ENCODE results near the gene SELPLG.
"Not testable (repeated sequence)": the region's sequence is repeated elsewhere in the genome, so short reads cannot be mapped to it uniquely, and the experiment has no call there.

Gene SELPLG

GRCh38 chr12:108663324-108664015 lies 29.8 kb upstream of the SELPLG start:
- no peak for DNase-seq
- no peaks in the 10 kb centered on the region for H3K9me3 ChIP-seq
- H3K27me3 ChIP-seq = no peaks in the 10 kb centered on the region
- H3K4me1 ChIP-seq = peaks cover 34% of the 10 kb centered on the region
- no peak for TF ChIP-seq CTCF (IDR thresholded peaks at IDR 0.05; ENCODE audit: low read depth, low read length)
- no peak overlapping the region for H3K4me3 ChIP-seq (ENCODE audit: low read depth, low read length)
- H3K36me3 ChIP-seq = peaks cover 14% of the 10 kb centered on the region

- not testable (repeated sequence) for H3K9me3 ChIP-seq; H3K27me3 ChIP-seq; DNase-seq; H3K4me1 ChIP-seq; H3K4me3 ChIP-seq (ENCODE audit: low read depth, low read length)
- H3K36me3 ChIP-seq = peaks cover 36% of the 10 kb centered on the region
Measured at GRCh38 chr12:108658115-108658514, 24.4 kb upstream of the SELPLG start.

- Histone ChIP-seq H3K9me3 (no peaks in the 10 kb centered on the region), H3K36me3 (peaks cover 43% of the 10 kb centered on the region), H3K4me1 (no peaks in the 10 kb centered on the region; the same call in 1 of the 2 replicates), H3K4me3 (ENCODE audit: low read depth, low read length) (no peak overlapping the region), H3K27me3 (no peaks in the 10 kb centered on the region)
- no peak for DNase-seq
- TF ChIP-seq CTCF (IDR thresholded peaks at IDR 0.05; ENCODE audit: low read depth, low read length) = no peak
Measured at GRCh38 chr12:108657130-108657745, 23.5 kb upstream of the SELPLG start.

GRCh38 chr12:108656247-108656646 lies 22.6 kb upstream of the SELPLG start:
- not testable (repeated sequence) for H3K4me3 ChIP-seq (ENCODE audit: low read depth, low read length); DNase-seq; H3K4me1 ChIP-seq; H3K27me3 ChIP-seq; H3K9me3 ChIP-seq
- peaks cover 50% of the 10 kb centered on the region for H3K36me3 ChIP-seq

- not testable (repeated sequence) for H3K27me3 ChIP-seq; DNase-seq; H3K4me1 ChIP-seq; H3K4me3 ChIP-seq (ENCODE audit: low read depth, low read length); H3K9me3 ChIP-seq
- H3K36me3 ChIP-seq = peaks cover 54% of the 10 kb centered on the region
Measured at GRCh38 chr12:108655812-108656175, 22.1 kb upstream of the SELPLG start.

GRCh38 chr12:108654622-108655021 lies 20.9 kb upstream of the SELPLG start:
- not testable (repeated sequence) for H3K27me3 ChIP-seq; H3K4me3 ChIP-seq (ENCODE audit: low read depth, low read length); H3K9me3 ChIP-seq; H3K4me1 ChIP-seq; DNase-seq
- H3K36me3 ChIP-seq = peaks cover 57% of the 10 kb centered on the region

- Histone ChIP-seq H3K36me3 (peaks cover 58% of the 10 kb centered on the region), H3K4me1 (no peaks in the 10 kb centered on the region; the same call in 1 of the 2 replicates), H3K4me3 (ENCODE audit: low read depth, low read length) (no peak overlapping the region), H3K9me3 (no peaks in the 10 kb centered on the region), H3K27me3 (no peaks in the 10 kb centered on the region)
- DNase-seq = no peak
- no peak for TF ChIP-seq CTCF (IDR thresholded peaks at IDR 0.05; ENCODE audit: low read depth, low read length)
Measured at GRCh38 chr12:108653922-108654321, 20.2 kb upstream of the SELPLG start.

GRCh38 chr12:108653082-108653516 lies 19.4 kb upstream of the SELPLG start:
- Histone ChIP-seq H3K4me1 (no peaks in the 10 kb centered on the region; the same call in 1 of the 2 replicates), H3K27me3 (no peaks in the 10 kb centered on the region), H3K36me3 (peaks cover 56% of the 10 kb centered on the region), H3K4me3 (ENCODE audit: low read depth, low read length) (no peak overlapping the region), H3K9me3 (no peaks in the 10 kb centered on the region)
- TF ChIP-seq CTCF (IDR thresholded peaks at IDR 0.05; ENCODE audit: low read depth, low read length) = no peak
- no peak for DNase-seq
